GM19455 (cell line): ENCODE results near the gene ICAM4.
"Not testable (repeated sequence)": the region's sequence is repeated elsewhere in the genome, so short reads cannot be mapped to it uniquely, and the experiment has no call there.

ENCODE experiments used
- ATAC-seq: cut with Tn5 transposase; IDR thresholded peaks from one replicate; pipeline ENCODE4 v1.9.1; 2021; ENCODE audit not compliant: unreplicated experiment

Gene ICAM4, protein sequence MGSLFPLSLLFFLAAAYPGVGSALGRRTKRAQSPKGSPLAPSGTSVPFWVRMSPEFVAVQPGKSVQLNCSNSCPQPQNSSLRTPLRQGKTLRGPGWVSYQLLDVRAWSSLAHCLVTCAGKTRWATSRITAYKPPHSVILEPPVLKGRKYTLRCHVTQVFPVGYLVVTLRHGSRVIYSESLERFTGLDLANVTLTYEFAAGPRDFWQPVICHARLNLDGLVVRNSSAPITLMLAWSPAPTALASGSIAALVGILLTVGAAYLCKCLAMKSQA

DNA sequence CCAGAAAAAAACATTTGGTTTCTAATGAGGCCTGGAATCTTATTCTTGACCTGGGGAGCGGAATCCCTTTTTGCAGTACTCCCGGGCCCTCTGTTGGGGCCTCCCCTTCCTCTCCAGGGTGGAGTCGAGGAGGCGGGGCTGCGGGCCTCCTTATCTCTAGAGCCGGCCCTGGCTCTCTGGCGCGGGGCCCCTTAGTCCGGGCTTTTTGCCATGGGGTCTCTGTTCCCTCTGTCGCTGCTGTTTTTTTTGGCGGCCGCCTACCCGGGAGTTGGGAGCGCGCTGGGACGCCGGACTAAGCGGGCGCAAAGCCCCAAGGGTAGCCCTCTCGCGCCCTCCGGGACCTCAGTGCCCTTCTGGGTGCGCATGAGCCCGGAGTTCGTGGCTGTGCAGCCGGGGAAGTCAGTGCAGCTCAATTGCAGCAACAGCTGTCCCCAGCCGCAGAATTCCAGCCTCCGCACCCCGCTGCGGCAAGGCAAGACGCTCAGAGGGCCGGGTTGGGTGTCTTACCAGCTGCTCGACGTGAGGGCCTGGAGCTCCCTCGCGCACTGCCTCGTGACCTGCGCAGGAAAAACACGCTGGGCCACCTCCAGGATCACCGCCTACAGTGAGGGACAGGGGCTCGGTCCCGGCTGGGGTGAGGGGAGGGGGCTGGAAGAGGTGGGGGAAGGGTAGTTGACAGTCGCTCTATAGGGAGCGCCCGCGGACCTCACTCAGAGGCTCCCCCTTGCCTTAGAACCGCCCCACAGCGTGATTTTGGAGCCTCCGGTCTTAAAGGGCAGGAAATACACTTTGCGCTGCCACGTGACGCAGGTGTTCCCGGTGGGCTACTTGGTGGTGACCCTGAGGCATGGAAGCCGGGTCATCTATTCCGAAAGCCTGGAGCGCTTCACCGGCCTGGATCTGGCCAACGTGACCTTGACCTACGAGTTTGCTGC lies at the start of gene ICAM4:
TSS of gene ICAM4 (plus strand) at position 153 of the 935 bp plus-strand sequence. CDS start at position 211, 58 bp downstream.
- ATAC-seq: no peak

DNA sequence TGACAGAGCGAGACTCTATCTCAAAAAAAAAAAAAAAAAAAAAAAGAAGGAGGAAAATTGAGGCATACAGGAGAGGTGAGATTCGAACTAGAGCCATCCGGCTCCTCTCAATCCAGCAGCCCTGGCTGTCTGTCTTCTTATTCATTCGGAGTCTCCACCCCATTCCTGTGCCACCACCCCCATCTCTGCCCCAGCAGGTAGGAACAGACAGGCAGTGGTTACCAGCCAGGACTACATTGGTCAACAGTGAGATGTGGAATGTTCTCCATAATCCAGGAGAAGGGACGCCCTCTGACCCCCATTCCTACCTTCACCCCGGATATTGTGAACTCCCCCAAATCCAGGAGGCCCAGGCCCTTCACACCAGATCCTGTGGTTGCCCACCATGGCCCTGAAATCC lies 49.1 kb upstream of the ICAM4 start:
- no peak for ATAC-seq

GRCh38 chr19:10238172-10238783 lies 48.5 kb upstream of the ICAM4 start:
- no peak for ATAC-seq

- ATAC-seq: not testable (repeated sequence)
These were observed 44.8 kb upstream of the ICAM4 start for GRCh38 chr19:10241826-10242449.

- ATAC-seq: no peak
These were observed 43.1 kb upstream of the ICAM4 start for GRCh38 chr19:10243606-10244005.

DNA sequence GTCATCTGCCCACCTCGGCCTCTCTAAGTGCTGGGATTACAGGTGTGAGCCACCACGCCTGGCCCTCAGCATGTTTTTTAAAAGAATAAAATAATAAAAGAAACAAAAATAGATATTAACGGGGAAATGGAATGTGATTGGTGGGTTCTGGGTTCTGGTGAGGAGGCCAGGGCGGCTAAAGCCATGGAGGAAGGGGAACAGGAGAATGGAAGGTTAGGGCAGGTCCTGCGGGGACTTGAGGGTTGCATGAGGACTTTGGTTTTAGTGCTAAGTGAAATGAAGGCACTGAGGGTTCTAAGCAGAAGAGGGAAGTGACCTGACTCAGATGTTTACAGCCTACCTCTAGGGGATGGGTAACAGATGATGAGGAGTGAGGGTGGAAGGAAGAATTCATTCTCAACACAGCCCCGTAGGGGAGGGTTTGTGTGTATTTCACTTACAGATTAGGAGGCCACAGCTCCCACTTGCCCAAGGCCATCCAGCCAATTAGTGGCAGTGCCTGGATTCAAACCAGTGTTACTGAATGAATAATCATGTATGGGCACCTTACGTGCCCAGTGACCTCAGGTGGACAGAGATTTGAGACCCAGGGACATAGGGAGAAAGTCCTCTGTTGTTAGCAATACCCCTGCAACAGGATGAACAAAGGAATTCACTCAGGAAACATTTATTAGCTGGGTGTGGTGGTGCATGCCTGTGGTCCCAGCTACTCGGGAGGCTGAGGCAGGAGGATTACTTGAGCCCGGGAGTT lies 41.4 kb upstream of the ICAM4 start:
- no peak for ATAC-seq

DNA sequence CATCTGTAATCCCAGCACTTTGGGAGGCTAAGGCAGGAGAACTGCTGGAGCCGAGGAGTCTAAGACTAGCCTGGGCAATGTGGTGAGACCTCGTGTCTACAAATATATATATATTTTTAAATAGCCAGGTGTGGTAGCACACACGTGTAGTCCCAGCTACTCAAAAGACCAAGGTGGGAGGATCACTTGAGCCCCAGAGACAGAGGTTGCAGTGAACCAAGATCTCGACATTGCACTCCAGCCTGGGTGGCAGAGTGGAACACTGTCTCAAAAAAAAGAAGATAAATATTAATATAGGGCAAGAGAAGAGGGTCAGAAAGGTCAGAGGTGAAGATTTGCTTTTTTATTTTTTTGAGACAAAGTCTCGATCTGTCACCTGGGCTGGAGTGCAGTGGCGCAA lies 40.2 kb upstream of the ICAM4 start:
- no peak for ATAC-seq

- ATAC-seq: peak; percentile 77
These were observed 34.7 kb upstream of the ICAM4 start, which contains the start of gene MRPL4 for GRCh38 chr19:10251792-10252694. Gene MRPL4 (plus strand): TSS chr19:10252214. CDS start chr19:10252254, 40 bp downstream.

GRCh38 chr19:10252707-10253106 lies 34.0 kb upstream of the ICAM4 start:
- no peak for ATAC-seq

DNA sequence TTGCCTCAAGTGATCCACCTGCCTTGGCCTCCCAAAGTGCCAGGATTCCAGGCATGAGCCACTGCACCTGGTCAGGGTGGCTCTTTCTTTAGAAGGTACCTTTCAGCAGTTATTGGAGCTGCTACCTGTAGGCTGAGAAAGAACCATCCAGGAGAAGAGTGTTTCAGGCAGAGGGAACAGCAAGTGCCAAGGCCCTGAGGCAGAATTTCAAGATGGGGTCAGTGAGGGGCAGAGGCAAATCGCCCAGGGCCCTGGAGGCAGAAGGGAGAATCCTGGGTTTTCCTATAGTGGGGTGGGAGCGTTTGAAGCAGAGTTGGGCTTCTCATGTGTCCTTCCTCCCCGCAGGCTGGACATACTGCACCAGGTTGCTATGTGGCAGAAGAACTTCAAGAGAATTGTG lies 32.5 kb upstream of the ICAM4 start:
- no peak for ATAC-seq

DNA sequence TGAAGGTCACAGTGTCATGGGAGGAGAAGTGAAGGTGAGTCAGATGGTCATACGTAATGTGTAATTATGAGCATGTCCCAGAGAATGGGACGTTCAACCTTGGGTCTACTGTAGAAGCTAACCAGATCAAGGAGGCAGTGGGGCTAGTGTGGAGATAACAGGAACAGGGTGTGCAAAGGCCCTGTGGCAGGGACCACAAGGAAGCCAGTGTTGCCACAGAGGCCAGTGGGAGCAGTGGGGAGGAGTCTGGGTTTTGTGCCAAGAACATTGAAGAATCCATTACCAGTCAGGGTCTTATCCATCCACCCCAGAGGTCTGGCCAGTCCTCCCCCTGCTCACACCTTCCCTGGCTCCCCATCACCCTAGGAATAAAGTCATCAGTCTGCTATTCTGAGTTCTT lies 31.4 kb upstream of the ICAM4 start:
- no peak for ATAC-seq

GRCh38 chr19:10256551-10256950 lies 30.2 kb upstream of the ICAM4 start:
- no peak for ATAC-seq

DNA sequence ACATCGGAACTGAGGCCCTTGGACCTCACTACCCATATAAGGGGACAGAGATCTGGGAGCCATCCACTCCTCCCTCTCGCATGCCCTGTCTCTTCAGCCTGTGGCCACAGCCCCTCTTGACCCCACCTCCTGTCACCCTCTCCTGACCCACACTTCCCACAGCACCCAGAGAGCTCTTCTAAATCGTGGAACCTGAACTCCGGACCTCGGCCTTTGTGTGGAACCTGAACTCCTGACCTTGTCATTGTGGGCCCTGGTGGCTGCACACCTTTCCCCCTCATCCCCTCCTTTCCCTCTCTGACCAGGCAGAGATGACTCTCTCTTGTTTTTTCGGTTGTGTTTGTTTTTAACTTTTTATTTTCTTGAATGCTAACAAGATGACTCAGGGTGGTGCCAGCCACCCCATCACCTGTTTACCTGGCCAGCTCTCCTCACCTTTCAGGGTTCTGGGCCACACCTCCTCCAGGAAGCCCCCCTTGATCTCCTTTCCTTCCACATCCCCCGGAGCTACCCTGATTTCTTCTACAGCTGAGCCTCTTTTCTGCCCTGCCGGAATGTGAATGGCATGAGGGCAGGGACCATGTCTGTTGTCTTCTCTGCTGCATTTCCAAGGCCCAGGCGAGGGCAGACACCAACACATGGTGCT lies 29.7 kb upstream of the ICAM4 start:
- no peak for ATAC-seq

- ATAC-seq: no peak
These were observed 28.6 kb upstream of the ICAM4 start for GRCh38 chr19:10258080-10258710.

DNA sequence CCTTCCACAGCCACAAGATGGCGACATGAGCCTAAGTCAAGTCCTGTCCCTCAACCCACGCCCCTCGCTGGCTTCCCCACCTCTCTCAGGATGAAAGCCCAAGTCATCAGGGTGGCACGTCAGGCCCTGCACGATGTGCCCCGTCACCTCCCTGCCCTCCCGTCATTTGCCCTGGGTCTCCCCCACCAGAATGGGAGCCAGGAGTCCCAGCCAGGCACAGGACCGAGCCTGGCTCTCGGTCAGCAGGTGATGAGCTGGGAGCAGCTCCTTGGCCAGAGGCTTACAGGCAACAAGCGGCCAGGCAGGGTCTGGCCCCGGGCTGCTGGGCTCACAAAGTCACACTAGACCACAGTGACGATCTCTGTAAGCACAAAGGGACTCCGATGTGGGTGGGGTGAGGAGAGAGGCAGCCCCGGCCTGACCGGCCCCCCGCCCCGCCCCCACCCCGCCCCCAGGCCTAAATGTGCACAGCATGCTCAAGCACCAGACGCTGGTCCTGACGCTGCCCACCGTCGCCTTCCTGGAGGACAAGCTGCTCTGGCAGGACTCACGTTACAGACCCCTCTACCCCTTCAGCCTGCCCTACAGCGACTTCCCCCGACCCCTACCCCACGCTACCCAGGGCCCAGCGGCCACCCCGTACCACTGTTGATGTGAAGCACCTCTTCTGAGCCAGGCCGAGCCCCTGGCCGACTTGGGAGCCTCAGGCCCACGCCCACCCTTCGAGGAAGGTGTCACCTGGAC lies 27.4 kb upstream of the ICAM4 start:
- no peak for ATAC-seq

- no peak for ATAC-seq
These were observed 26.6 kb upstream of the ICAM4 start for GRCh38 chr19:10260141-10260584.

DNA sequence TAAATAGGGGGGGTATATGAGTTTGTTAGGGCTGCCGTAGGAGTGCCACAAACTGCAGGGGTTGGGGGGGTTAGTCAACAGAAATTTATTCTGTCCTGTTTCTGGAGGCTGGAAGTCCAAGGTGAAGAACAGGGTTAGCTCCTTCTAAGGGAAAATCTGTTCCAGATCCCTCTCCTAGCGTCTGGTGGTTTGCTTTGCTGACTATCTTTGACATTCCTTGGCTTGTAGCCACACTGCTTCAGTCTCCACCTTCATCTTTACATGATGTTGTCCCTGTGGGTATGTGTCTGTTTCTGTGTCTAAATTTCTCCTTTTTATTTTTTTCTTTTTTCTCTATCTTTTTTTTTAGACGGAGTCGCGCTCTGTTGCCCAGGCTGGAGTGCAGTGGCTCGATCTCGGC lies 24.0 kb upstream of the ICAM4 start:
- no peak for ATAC-seq

DNA sequence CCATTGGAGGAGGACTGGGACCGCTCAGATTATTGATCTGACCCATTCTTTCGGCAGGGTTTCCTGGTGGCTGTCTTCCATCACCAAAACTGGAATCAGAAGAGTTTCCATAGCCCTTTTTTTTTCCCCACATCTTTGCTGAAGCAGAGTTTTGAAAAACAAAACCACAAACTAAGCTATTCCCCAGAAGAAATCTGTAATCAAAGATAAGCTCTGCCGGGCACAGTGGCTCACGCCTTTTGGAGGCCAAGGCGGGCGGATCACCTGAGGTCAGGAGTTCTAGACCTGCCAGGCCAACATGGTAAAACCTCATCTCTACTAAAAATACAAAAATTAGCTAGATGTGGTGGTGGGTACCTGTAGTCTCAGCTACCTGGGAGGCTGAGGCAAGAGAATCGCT lies 20.0 kb upstream of the ICAM4 start:
- no peak for ATAC-seq
